ENCODE results near the gene CALU. TPM values are rescaled to one million over a fixed set of nuclear protein-coding genes. Genes with fewer than 3 reads are reported as not detected.

Gene CALU
- total RNA-seq (2014; rRNA removed; shearing (Covaris generic)) = 179 and 180 TPM in 2 replicates
- 113 and 136 TPM in 2 replicates for polyA plus RNA-seq (2016; fragmentation: Nextera tagmentation; extraction: Ambion mirVana)
- long read RNA-seq, transcript CALU-202 (7 exons, 2,438 nt) = minor isoform, 26 of 176 reads
- long read RNA-seq, transcript CALU-201 (7 exons, 3,357 nt) = major isoform, 125 of 176 reads
- long read RNA-seq, partial matches to known transcripts = 5 of 176 reads
- long read RNA-seq, other reads (novel, unspliced or antisense) = 14 of 176 reads

GRCh38 chr7:128739048-128739962 lies at the start of gene CALU:
CALU (plus strand) TSS chr7:128739359; CDS start chr7:128748584, 9,225 bp downstream.
- peak within 1 kb of the TSS; percentile 69 for H2AFZ ChIP-seq
- H3K79me2 ChIP-seq (replicated peaks; ENCODE audit: insufficient read depth) = peaks cover 51% of the 10 kb centered on the region

DNA sequence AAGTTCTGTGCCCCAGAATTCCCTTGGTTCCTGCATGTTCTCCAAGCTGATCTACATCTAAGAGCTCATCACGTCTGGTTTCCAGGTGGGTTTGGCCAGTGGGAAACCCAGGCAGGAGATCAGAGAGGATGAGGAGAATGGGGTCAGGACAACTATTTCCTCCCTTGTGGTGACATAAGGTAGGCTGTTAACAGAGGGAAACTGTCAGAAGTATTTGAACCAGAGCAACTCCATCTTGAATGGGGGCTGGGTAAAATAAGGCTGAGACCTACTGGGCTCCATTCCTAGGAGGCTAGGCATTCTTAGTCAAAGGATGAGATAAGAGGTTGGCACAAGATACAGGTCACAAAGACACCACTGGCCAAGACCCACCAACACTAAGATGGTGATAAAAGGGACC lies 47.9 kb upstream of the CALU start:
- Histone ChIP-seq H3K9me2 (ENCODE audit: insufficient read depth) (peaks cover 4% of the 10 kb centered on the region; the same call in 1 of the 2 replicates), H3F3A (replicated peaks; ENCODE audit: low read depth) (no peaks in the 10 kb centered on the region), H3K27ac (ENCODE audit: low read depth) (no peak overlapping the region), H3K36me3 (ENCODE audit: insufficient read depth) (no peaks in the 10 kb centered on the region), H2AFZ (no peak overlapping the region), H4K20me1 (replicated peaks; ENCODE audit: insufficient read depth) (no peaks in the 10 kb centered on the region), H3K79me2 (replicated peaks; ENCODE audit: insufficient read depth) (no peaks in the 10 kb centered on the region), H3K4me3 (no peak overlapping the region), H3K4me1 (ENCODE audit: insufficient read depth) (no peaks in the 10 kb centered on the region), H3K4me2 (no peak overlapping the region), H3K27me3 (ENCODE audit: insufficient read depth) (peaks cover 2% of the 10 kb centered on the region; the same call in 1 of the 2 replicates)
- TF ChIP-seq ZNF462 (CRISPR knock-in tag; IDR thresholded peaks at IDR 0.05) = no peak
- TF ChIP-seq EZH2phosphoT487 (IDR thresholded peaks at IDR 0.05; ENCODE audit: unreplicated experiment) = no peak
- TF ChIP-seq NANOG (IDR thresholded peaks at IDR 0.05; ENCODE audit: borderline replicate concordance) = no peak
- DNase-seq (ENCODE audit: low spot score) (no peak), ATAC-seq (no peak)
- Mint-ChIP-seq H3K36me3 (ENCODE audit: low read depth) (peaks cover 2% of the 10 kb centered on the region; the same call in 2 of the 3 replicates), H3K9me3 (peaks cover 8% of the 10 kb centered on the region), H3K27ac (no peak overlapping the region), H3K4me1 (peaks cover 5% of the 10 kb centered on the region; the same call in 1 of the 3 replicates), H3K27me3 (ENCODE audit: insufficient read depth, low read depth, poor library complexity) (peaks cover 5% of the 10 kb centered on the region), H3K4me3 (no peak overlapping the region)

More at GRCh38 chr7:128739048-128739962, at the start of gene CALU:
- H3K36me3 ChIP-seq (ENCODE audit: insufficient read depth) = no peaks in the 10 kb centered on the region
- H3K27ac ChIP-seq (ENCODE audit: low read depth) = peak within 1 kb of the TSS; percentile 83
- no peaks in the 10 kb centered on the region for H3K9me3 Mint-ChIP-seq
- H3K9me2 ChIP-seq (ENCODE audit: insufficient read depth) = peaks cover 2% of the 10 kb centered on the region
- peak within 1 kb of the TSS; percentile 98 for H3K4me3 Mint-ChIP-seq
- H3K4me2 ChIP-seq = peak within 1 kb of the TSS; percentile 95
- DNase-seq (ENCODE audit: low spot score) = peak; percentile 97
- H3K27me3 ChIP-seq (ENCODE audit: insufficient read depth) = no peaks in the 10 kb centered on the region
- TF ChIP-seq ZNF331 (CRISPR knock-in tag; IDR thresholded peaks at IDR 0.05; ENCODE audit: low read depth) = no peak
- peak; percentile 80 for TF ChIP-seq CREB1 (CRISPR knock-in tag; IDR thresholded peaks at IDR 0.05; ENCODE audit: low read depth)
- TF ChIP-seq ETS1 (IDR thresholded peaks at IDR 0.05) = peak; percentile 51; the same call in 1 of the 2 replicates
- peak; percentile 93 for TF ChIP-seq POLR2AphosphoS5 (IDR thresholded peaks at IDR 0.05; ENCODE audit: low read depth)
- no peak for TF ChIP-seq JUNB (IDR thresholded peaks at IDR 0.05; ENCODE audit: unreplicated experiment)
- no peak for TF ChIP-seq STAT1 (IDR thresholded peaks at IDR 0.05; ENCODE audit: unreplicated experiment)
- H3K36me3 Mint-ChIP-seq (ENCODE audit: low read depth) = peaks cover 4% of the 10 kb centered on the region; the same call in 1 of the 3 replicates
- peaks cover 15% of the 10 kb centered on the region for H3K4me1 ChIP-seq (ENCODE audit: insufficient read depth)
- no peaks in the 10 kb centered on the region for H3F3A ChIP-seq (replicated peaks; ENCODE audit: low read depth)
- ATAC-seq = peak; percentile 97
- peaks cover 15% of the 10 kb centered on the region for H3K4me1 Mint-ChIP-seq
- H3K27ac Mint-ChIP-seq = peak within 1 kb of the TSS; percentile 93
- H4K20me1 ChIP-seq (replicated peaks; ENCODE audit: insufficient read depth) = peaks cover 42% of the 10 kb centered on the region
- peak within 1 kb of the TSS; percentile 87 for H3K4me3 ChIP-seq
- H3K27me3 Mint-ChIP-seq (ENCODE audit: insufficient read depth, low read depth, poor library complexity) = peaks cover 5% of the 10 kb centered on the region

All from GM23338 (cell line).